NOMO-1 (cell line): ENCODE results near the gene TNNC2.
A peak's percentile ranks its signal among the peaks of the same experiment; 100 is the strongest.
"Not testable (repeated sequence)": the region's sequence is repeated elsewhere in the genome, so short reads cannot be mapped to it uniquely, and the experiment has no call there.

Experiments
- DNase-seq, 2 experiments: peaks; one replicate each; lab custom pipeline; 2025; ENCODE audit not compliant: unreplicated experiment in 2 of 2; lab: John Stamatoyannopoulos, UW

The TNNC2 gene

DNA sequence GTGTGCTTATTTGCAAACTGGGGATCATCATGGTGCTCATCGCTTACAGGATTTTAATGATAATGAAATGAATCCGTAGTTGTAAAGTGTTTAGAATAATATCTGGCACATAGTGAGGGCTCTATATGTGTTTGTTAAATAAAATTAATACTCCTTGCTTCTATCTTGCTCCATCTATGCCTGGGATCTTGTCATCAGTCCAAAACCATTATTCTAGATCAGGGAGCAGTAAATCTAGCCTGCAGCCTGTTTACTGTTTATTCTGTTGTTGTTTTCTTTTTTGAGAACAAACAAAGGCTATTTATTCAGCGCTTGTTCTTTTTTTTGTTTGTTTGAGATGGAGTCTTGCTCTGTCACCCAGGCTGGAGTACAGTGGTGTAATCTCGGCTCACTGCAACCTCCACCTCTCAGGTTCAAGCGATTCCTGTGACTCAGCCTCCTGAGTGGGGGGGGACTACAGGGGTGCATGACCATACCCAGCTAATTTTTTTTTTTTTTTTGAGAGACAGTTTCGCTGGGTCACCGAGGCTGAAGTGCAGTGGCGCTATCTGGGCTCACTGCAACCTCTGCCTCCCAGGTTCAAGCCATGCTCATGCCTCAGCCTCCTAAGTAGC is 22.0 kb upstream of the TNNC2 start:
- no peak for DNase-seq

DNA sequence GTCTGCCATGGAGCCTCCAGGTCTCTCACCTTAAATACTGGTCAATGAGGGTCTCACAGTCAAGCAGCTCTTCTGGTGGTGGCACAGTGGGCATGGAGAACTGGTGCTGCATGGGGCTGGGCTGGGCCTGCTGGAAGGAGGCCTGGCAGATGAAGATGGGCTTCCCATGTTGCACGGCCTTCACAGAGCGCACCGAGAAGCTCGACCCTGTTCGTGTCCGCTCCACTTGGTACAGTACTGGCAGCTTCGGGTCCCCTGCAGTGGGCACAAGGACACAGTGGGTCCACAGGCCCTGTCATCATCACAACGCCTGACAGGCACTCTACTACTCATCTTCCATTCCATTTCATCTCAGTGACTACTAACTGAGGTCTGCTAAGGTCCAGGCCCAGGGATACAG is 21.3 kb upstream of the TNNC2 start:
- DNase-seq: no peak

DNA sequence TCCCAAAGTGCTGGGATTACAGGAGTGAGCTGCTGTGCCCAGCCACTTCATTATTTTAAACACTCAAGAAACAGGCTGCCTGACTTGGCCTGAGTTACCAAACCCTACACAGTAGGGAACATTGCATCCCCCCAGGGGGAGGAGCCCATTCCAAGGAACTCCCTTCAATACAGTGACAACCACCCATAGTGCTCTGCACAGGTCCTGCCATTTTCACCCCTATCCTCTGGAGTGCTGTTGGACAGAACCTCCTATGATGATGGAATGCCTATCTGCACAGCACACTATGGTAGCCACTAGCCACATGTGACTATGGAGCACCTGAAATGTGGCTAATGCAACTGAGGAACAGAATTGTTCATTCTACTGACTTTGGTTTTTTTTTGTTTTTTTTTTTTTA is 18.3 kb upstream of the TNNC2 start:
- no peak for DNase-seq

DNA sequence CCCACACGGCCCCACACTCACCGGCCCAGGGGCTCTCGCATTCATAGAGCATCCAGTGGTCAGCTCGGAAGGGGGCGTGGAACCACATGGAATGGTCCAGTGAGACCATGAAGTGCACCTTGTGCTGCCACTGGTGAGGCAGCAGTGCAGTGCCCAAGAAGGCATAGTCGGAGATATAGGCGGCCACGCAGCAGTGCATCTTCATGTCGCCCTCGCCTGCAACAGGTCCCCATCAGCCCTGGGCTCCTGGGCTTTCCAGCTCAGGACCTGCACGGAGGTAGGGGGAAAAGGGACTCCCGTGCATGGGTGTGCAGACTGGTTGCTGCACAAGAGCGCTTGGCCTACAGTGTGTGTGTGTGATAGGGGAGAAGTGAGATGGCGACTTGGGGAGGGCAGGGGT is 16.4 kb upstream of the TNNC2 start:
- no peak for DNase-seq

DNA sequence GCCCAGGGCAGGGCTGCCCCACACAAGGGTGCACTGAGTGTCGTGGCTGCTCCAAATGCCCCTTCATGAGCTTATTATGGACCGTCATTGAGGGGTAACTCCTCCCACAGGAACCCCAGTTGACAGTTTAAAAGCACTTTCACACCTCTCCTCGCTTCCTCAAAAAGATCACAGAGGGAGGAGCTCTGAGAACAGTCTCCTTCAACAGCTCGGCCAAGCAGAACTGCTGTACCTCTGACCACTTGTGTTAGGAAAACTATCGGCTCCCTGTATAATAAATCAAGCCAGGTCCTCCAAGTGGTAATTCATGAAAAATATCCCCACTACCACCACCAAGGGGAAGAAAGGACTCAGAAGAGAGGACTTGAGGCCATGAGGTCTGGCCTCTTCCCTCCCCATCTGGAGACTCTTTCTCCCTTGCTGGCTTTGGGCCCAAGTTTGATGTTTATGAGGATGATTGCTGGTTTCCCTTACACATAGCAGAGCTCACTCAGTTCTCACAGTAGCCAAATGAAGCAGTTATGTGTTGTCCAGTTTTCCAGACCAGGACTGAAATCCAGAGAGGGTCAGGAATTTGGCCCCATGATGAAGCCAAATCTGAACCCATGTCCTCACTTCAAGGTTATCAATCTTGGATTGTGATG is 15.2 kb upstream of the TNNC2 start:
- DNase-seq: peak; percentile 72 to 94

DNA sequence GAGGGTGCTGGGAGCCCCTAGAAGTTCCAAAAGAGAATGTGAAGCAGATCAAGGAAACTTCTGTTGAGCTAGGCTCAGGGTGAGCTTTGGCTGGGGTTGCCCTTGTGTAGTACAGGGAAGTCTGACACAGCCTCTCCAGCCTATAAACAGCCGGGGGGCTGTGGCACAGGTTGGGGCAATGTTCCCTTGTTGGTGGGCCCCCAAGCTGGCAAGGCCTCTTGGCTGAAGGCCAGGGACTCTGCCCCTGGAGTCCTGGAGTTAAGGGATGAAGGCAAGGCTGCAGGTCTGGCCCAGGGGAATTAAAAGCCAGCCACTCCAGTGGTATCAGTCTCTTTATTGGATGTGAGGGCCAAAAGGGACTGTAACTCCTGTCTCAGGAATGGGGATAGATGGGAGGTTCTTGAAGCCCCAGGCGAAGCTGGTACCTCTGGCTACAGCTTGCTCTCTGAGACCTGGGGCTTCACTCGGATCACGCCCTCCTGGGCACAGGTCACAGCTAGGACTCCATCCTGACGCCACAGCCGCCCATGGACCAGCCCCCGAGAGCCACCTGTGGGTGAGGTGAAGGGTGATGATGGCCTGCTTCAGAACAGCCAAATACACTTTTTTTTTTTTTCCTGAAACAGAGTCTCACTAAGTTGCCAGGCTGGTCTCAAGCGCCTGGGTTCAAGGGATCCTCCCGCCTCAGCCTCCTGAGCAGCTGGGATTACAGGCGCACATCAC is 14.5 kb upstream of the TNNC2 start:
- DNase-seq: no peak

DNA sequence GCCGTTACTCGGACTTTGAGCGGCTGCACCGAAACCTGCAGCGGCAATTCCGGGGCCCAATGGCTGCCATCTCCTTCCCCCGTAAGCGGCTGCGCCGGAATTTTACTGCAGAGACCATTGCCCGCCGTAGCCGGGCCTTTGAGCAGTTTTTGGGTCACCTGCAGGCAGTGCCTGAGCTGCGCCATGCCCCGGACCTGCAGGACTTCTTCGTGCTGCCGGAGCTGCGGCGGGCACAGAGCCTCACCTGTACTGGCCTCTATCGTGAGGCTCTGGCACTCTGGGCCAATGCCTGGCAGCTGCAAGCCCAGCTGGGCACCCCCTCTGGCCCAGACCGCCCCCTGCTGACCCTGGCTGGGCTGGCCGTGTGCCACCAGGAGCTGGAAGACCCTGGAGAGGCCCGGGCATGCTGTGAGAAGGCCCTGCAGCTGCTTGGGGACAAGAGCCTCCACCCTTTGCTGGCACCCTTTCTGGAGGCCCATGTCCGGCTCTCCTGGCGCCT is 13.6 kb upstream of the TNNC2 start:
- DNase-seq: no peak

DNA sequence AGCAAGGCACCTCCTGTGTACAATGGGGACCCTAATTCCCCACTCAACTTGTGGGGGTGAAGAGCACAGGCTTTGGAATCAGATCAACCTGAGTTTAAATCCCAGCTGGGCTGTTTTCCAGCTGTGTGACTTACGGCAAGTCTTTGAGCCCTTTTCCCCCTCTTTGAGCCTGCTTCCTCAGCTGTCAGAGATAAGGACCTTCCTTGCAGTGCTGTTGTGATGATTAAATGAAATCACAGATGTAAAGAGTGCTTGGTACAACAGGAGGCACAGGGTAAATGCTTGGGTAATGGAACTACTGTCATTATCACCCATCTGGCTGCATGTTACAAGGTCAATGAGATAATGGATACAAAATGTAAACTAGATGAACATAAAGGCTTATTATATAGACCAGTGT is 9.7 kb upstream of the TNNC2 start:
- no peak for DNase-seq

DNA sequence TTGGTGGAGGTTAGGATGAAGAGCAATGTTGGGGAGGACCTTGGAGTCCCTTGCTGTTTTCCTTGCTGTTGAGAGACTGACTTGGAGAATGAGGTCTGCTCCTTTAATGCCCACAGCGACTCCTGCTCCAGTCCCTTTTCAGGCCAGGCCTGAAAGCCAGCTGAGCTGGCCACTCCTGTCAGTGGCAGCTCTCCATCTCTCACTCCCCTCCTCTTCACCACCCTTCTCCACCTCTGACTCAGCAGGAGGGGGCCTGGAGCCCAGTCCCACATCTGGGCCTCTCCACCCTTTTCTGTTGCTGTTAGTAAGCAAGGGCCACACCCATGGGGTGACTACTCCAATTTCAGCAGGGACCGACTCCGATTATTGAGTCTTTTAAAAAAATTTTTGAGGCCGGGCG is 8.7 kb upstream of the TNNC2 start:
- DNase-seq: no peak

DNA sequence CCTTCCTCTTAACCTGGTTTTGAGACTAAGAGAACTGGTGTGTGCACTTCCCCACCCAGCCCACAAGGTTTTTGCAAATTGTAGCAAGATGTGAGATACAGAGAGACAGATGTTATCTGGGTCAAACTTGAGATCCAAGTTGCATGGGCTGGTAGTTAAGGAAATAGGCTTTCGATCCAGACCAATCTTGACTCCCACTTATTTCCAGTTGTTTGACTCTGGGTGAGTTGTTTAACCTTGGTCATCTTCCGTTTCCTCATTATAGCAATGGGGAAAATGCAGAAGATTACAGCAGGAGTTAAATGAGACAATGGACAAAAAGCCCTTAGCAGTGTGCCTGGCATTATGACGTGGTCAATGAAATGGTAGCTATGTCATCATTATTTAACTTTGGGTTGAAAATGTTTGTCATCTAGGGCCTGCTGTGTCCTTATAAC is 8.2 kb upstream of the TNNC2 start:
- DNase-seq: peak in 1 of 2 experiments; percentile 25

DNA sequence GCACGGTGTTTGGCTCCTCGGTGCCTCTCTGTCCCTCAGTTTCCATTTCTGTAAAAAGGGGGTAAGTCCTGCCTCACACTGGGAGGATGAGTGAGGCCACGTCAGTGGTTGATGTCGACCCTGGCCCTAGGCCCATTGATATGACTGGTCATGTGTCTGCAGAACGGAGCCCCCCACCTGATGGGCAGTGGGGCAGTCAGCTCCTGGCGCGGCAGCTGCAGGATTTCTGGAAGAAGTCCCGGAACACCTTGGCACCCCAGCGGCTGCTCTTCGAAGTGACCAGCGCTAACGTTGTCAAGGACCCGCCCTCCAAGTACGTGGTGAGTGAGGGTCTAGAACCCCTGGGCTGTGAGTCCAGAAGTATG is 7.7 kb upstream of the TNNC2 start:
- DNase-seq: no peak

DNA sequence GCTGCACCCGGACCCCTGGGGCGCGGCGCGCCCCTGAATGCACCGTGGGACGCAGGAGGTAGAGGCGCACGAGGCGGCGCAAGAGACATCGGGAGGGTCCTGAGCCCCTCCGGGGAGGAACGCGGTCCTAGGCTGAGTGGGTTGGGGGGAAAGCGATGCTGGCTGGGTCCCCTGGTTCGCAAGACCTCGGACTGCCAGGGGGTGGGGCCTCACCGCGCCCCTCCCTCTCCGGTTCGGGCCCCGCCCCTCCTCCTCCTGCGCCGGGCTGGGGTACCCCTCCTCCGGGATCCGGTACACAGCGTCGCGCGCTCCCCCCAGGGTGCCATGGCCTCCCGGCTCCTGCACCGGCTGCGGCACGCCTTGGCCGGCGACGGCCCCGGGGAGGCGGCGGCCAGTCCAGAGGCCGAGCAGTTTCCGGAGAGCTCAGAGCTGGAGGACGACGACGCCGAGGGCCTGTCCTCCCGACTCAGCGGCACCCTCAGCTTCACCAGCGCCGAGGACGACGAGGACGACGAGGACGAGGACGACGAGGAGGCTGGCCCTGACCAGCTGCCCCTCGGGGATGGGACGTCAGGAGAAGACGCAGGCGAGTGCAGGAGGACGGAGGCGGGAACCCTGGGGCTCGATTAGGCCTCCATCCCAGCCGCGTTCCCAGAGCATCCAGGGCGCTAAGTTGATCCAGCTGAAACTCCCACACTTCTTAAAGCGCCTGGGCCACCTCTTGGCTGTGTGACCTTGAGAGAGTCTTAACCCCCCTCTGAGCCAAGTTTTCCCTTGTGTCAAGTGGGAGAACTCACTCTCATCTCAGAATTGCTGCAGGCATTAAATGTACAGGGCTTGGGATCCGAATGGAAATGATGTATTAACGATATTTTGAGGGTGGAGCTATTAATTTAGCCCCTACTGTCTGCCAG is 7.0 kb upstream of the TNNC2 start:
- peak in 1 of 2 experiments; percentile 25 for DNase-seq

DNA sequence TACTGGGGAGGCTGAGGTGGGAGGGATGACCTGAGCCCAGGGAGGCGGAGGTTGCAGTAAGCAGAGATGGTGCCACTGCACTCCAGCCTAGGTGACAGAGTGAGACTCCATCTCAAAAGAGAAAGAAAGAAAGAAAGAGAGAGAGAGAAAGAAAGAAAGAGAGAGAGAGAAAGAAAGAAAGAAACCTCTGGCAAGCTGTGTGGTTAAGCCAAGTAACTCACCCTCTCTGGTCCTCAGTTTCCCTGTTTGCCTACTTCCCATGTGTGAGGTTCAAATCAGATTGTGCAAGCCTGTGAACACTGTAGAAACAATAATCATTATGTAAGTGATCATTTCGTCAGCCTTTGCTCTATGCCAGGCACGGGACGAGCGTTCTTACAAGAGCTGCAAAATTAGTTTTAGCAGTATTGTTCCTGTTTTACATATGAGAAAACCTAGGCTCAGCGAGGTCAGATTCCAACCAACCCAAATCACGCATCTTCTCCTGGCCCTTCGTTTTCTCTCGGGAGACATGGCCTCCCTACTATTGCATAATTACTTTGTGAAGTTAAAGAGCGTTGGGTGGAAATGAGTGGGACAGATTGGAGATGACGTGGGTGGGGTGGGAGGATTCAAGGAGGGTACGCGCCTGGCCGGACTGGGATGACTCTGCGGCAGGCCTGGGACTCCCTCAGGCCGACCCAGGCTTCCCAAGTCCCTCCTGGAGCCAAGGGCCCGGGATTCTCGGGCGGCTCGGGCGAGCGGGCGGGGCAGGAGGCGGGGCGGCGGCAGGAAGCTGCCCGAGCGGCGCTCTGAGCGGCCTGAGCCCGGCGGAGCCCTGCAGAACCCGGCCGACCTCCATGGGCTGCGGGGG is 6.1 kb upstream of the TNNC2 start, which contains the start of gene SNX21:
Gene SNX21, plus strand, starts transcription at position 770 of the 853 bp plus-strand sequence. CDS start 121 bp downstream, outside the sequence.
- DNase-seq: peak; percentile 78 to 88

DNA sequence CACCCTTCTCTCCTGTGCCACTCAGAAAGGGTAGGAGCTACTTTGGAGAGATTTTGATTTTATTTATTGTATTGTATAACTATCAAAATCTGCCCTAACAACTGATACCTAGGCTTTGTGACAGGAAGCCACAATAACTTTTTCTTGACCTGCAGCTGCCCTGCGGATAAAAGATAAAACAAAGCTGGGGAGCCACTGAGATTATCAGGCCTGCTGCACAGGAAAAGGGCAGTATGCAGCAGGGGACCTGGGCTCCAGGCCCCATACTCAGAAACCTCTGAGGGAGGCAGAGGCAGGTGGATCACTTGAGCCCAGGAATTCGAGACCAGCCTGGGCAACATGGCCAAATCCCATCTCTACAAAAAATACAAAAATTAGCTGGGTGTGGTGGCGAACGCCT is 5.5 kb upstream of the TNNC2 start:
- no peak for DNase-seq

DNA sequence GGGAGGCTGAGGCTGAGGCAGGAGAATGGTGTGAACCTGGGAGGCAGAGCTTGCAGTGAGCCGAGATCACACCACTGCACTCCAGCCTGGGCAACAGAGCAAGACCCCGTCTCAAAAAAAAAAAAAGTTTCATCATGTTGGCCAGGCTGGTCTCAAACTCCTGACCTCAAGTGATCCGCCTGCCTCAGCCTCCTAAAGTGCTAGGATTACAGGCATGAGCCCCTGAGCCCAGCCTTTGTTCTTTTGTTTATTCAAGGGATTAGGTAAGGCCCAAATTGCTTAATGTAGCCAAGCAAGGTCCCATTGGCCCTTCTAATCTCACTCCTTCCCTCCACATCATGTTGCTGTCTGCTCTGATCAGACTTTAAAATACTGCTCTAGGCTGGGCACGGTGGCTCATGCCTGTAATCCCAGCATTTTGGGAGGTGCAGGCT is 2.6 kb upstream of the TNNC2 start:
- DNase-seq: not testable (repeated sequence)

DNA sequence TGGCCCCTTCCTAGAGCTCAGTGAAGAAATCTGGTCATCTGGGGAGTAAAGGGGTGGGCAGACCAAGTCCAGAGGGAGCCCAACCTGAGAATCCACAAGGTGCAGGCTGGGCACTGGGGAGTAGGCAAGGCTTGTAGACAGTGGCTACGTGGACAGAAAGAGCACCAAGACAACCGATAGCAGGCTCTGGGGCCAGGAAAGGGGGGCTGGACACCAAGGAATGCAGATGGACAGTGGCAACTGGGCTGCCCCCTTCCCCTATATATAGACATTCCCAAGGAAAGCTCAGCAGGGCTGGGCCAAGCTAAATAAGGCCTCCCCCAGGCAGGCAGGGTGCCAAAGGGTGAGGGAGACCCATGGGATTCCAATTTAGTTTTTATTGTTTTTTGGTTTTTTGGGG is 1.5 kb upstream of the TNNC2 start:
- no peak for DNase-seq

DNA sequence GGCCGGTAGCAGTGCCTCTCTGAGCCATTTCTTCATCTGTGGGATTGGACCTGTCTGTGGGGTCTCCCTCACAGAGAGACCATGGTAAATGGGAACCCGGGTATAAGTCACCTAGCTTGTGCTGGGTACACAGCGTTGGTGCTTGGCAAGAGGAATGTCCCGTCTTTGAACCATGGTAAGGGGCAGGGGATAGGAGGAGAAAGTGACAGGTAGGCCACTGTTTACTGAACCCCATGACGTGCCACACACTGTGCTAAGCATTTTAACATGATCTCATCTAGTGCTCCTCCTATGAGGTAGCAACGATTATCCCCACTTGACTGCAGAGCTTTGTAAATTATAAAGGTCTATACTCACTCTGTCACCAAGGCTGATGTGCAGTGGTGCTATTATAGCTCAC is 600 bp upstream of the TNNC2 start:
- DNase-seq: no peak

DNA sequence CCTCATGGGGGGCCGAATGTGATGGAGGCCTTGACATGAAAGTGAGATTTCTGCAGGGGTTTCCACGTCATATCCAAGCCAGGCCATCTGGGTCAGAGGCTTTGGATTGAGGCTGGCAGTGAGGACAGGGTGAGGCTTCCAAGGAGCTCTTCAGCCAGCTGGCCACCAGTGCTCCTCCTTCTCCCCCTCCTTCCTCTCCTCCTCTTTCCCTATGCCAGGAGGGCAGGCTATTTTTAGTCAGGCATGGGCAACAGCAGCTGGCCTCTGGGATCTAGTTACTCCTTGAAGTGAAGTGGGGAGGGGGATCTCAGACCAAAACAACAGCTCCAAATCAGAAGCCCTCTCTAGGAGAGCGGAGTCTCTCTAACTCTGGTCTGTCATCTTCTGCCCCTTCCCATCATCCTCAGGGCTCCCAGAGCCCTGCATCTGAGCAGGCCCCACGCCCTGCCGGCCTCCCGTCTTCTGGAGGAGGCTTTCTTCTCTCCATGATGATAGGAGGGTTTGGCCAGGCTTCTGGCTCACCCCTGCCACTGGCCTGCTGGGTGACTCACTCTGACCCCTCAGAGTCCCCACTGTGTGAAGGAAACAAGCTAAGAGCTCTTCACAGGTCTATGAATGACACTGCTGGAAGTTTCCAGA is 612 bp downstream of the TNNC2 start:
- DNase-seq: no peak
